Body of pancreas (tissue), 4 donors: Measurements from ENCODE around the gene KCTD12. TPM values are rescaled to one million over a fixed set of nuclear protein-coding genes. Genes with fewer than 3 reads are reported as not detected.

ENCODE experiments used
- ATAC-seq: fragments of 150-250 bp; one replicate; pipeline ENCODE4 v1.9.1; 2016
- DNase-seq, 4 donors: peaks; one replicate each; pipeline ENCODE4 v3.0.0-alpha.2; 2019
- H3K27ac ChIP-seq, 4 donors: fragments of 200-600 bp; sonication (generic); 1 replicate in 3 of 4; 2 replicates in 1 of 4; pipeline versions ENCODE4 v1.5.1 to v1.6.1; 2016 to 2019; ENCODE audit warnings: mild to moderate bottlenecking in 1 of 4, mixed read lengths in 1 of 4, moderate library complexity in 1 of 4
- H3K27me3 ChIP-seq, 2 donors: fragments of 200-600 bp; sonication (generic); one replicate each; pipeline ENCODE4 v1.6.0; 2016; ENCODE audit warnings: mild to moderate bottlenecking in 1 of 2
- H3K36me3 ChIP-seq, 2 donors: fragments of 200-600 bp; sonication (generic); replicated peaks in 1 of 2; 2 replicates each; pipeline ENCODE4 v1.5.1; 2016; ENCODE audit warnings: low read depth in 2 of 2; ENCODE audit not compliant: insufficient read depth in 1 of 2
- H3K4me1 ChIP-seq: fragments of 200-600 bp; sonication (generic); one replicate; pipeline ENCODE4 v1.6.0; 2016
- H3K4me3 ChIP-seq, 2 donors: fragments of 200-600 bp; sonication (generic); 1 replicate in 1 of 2; 2 replicates in 1 of 2; pipeline ENCODE4 v1.5.1; 2016 to 2019
- H3K9me3 ChIP-seq, 3 donors: fragments of 200-600 bp; sonication (generic); 1 replicate in 2 of 3; 2 replicates in 1 of 3; pipeline ENCODE4 v1.5.1; 2016
- CTCF ChIP-seq, 7 experiments: fragments of 450-650 bp in 4 of 7; fragments of 200-600 bp in 3 of 7; sonication (generic) in 3 of 7; IDR thresholded peaks; one replicate each; pipeline ENCODE4 v1.5.1; 2016 to 2019; ENCODE audit warnings: antibody characterized with exemption in 7 of 7
- POLR2A ChIP-seq, 3 donors: fragments of 450-650 bp; IDR thresholded peaks; one replicate each; pipeline ENCODE4 v1.6.1; 2016; ENCODE audit warnings: antibody characterized with exemption in 3 of 3, mild to moderate bottlenecking in 2 of 3
- WGBS, 2 donors: methylation state at CpG; one replicate each; pipeline ENCODE4 v1.1.5; 2017; 5-methylcytosine and 5-hydroxymethylcytosine counted together
- intact Hi-C: fragments of 100-400 bp; cut with DNase I; formaldehyde crosslinking; loops from one replicate; pipeline ENCODE4 v1.15.1; 2023
- total RNA-seq, 2 donors: library from RNA; depleted of rRNA; stranded (reverse); fragments of >200 nt; gene quantifications; one replicate each; pipeline ENCODE4 v1.1.0, GENCODE V29; 2016

The KCTD12 gene
- total RNA-seq, 2 donors from 2014 or later, result 14.2 to 27.5 TPM

- Histone ChIP-seq H3K4me3 (no peak overlapping the region), H3K27ac (no peak overlapping the region), H3K9me3 (no peaks in the 10 kb centered on the region), H3K36me3 (no peaks in the 10 kb centered on the region), H3K27me3 (no peaks in the 10 kb centered on the region), H3K4me1 (peaks cover under 1% of the 10 kb centered on the region)
- 36 to 59% methylated on average over 1 of the region's 1 CpG for WGBS, 2 donors
- no peak for ATAC-seq
- TF ChIP-seq CTCF (IDR thresholded peaks at IDR 0.05), result no peak
- no peak for TF ChIP-seq POLR2A (IDR thresholded peaks at IDR 0.05)
- intact Hi-C loops, result no loop called here
- no peak for DNase-seq
Measured at GRCh38 chr13:76892488-76892887, 6.3 kb upstream of the KCTD12 start.

GRCh38 chr13:76890021-76890420 is 3.8 kb upstream of the KCTD12 start:
- H3K4me1 ChIP-seq, result peaks cover 15% of the 10 kb centered on the region
- ATAC-seq, result no peak
- TF ChIP-seq POLR2A (IDR thresholded peaks at IDR 0.05) (no peak), CTCF (IDR thresholded peaks at IDR 0.05) (no peak)
- DNase-seq, result no peak
- H3K4me3 ChIP-seq, result no peak overlapping the region
- 71 to 86% methylated on average over 1 of the region's 1 CpG for WGBS, 2 donors
- no peaks in the 10 kb centered on the region for H3K9me3 ChIP-seq
- no peak overlapping the region for H3K27ac ChIP-seq
- intact Hi-C loops, result no loop called here
- no peaks in the 10 kb centered on the region for H3K27me3 ChIP-seq
- no peaks in the 10 kb centered on the region for H3K36me3 ChIP-seq

- peaks cover 22% of the 10 kb centered on the region for H3K4me1 ChIP-seq
- no peak overlapping the region for H3K27ac ChIP-seq
- WGBS, 2 donors, result 62 to 81% methylated on average over 1 of the region's 1 CpG
- intact Hi-C loops, result no loop called here
- no peaks in the 10 kb centered on the region for H3K9me3 ChIP-seq
- no peak for ATAC-seq
- H3K4me3 ChIP-seq, result no peak overlapping the region
- no peak for DNase-seq
- H3K27me3 ChIP-seq, result no peaks in the 10 kb centered on the region
- H3K36me3 ChIP-seq, result no peaks in the 10 kb centered on the region
- TF ChIP-seq CTCF (IDR thresholded peaks at IDR 0.05) (no peak), POLR2A (IDR thresholded peaks at IDR 0.05) (no peak)
Measured at GRCh38 chr13:76889254-76889653, 3.0 kb upstream of the KCTD12 start.

GRCh38 chr13:76888421-76888820 is 2.2 kb upstream of the KCTD12 start:
- H3K36me3 ChIP-seq, result no peaks in the 10 kb centered on the region
- TF ChIP-seq POLR2A (IDR thresholded peaks at IDR 0.05), result no peak
- no peak for TF ChIP-seq CTCF (IDR thresholded peaks at IDR 0.05)
- no peaks in the 10 kb centered on the region for H3K27me3 ChIP-seq
- ATAC-seq (no peak), DNase-seq (no peak)
- no peaks in the 10 kb centered on the region for H3K9me3 ChIP-seq
- H3K4me1 ChIP-seq, result peaks cover 24% of the 10 kb centered on the region
- intact Hi-C loops, result no loop called here
- H3K4me3 ChIP-seq, result no peak overlapping the region
- no peak overlapping the region for H3K27ac ChIP-seq
- 76 to 88% methylated on average over 1 of the region's 1 CpG for WGBS, 2 donors

GRCh38 chr13:76887076-76887563 is 915 bp upstream of the KCTD12 start:
- Histone ChIP-seq H3K4me3 (peak overlapping the region; percentile 10 to 49), H3K36me3 (no peaks in the 10 kb centered on the region), H3K27me3 (no peaks in the 10 kb centered on the region), H3K27ac (peak overlapping the region in 2 of 4 donors; percentile 72 to 85), H3K9me3 (no peaks in the 10 kb centered on the region), H3K4me1 (peaks cover 24% of the 10 kb centered on the region)
- intact Hi-C loops, result no loop called here
- TF ChIP-seq POLR2A (IDR thresholded peaks at IDR 0.05), result no peak
- no peak for TF ChIP-seq CTCF (IDR thresholded peaks at IDR 0.05)
- 5 to 11% methylated on average over 18 to 20 of the region's 20 CpGs for WGBS, 2 donors
- DNase-seq, result peak in 1 of 4 donors; percentile 13
- ATAC-seq, result no peak
